ENCODE measurements around the gene UBA52. TPM values are rescaled to one million over a fixed set of nuclear protein-coding genes. Genes with fewer than 3 reads are reported as not detected.
"Not testable (repeated sequence)": the region's sequence is repeated elsewhere in the genome, so short reads cannot be mapped to it uniquely, and the experiment has no call there.

UBA52 gene
- 1,216 TPM for polyA plus RNA-seq (2013, experiment 1 of 2)
- polyA plus RNA-seq (2013, experiment 2 of 2): 1,283 TPM

- no peaks in the 10 kb centered on the region for H3K9me3 ChIP-seq (ENCODE audit: insufficient read depth, low read depth, low read length)
- H3K4me3 ChIP-seq (ENCODE audit: low read length): peak within 1 kb of the TSS; percentile 95
- H3K27me3 ChIP-seq (ENCODE audit: insufficient read depth, low read length): no peaks in the 10 kb centered on the region
- peaks cover 8% of the 10 kb centered on the region; the same call in 1 of the 2 replicates for H3K4me1 ChIP-seq (ENCODE audit: insufficient read depth, low read length)
- peak within 1 kb of the TSS; percentile 96 for H3K9ac ChIP-seq (ENCODE audit: low read depth, low read length)
- peaks cover 73% of the 10 kb centered on the region for H3K36me3 ChIP-seq (ENCODE audit: insufficient read depth, low read length)
- WGBS: under 1% methylated on average over 75 of the region's 75 CpGs
- peak within 1 kb of the TSS; percentile 87 for H3K27ac ChIP-seq (ENCODE audit: low read depth, low read length)
Observed at GRCh38 chr19:18571564-18572344, at the start of gene UBA52. UBA52 (plus strand) TSS chr19:18571857; CDS start chr19:18573301, 1,444 bp downstream.

GRCh38 chr19:18522124-18522861, 49.4 kb upstream of the UBA52 start:
- H3K27me3 ChIP-seq (ENCODE audit: insufficient read depth, low read length): no peaks in the 10 kb centered on the region
- H3K4me1 ChIP-seq (ENCODE audit: insufficient read depth, low read length): peaks cover 5% of the 10 kb centered on the region
- 0 out of 2 replicates have a peak overlapping the region, but pooled peaks have one; percentile 52 for H3K27ac ChIP-seq (ENCODE audit: low read depth, low read length)
- H3K9ac ChIP-seq (ENCODE audit: low read depth, low read length): peak overlapping the region; percentile 54
- H3K4me3 ChIP-seq (ENCODE audit: low read length): peak overlapping the region; percentile 100
- WGBS: under 1% methylated on average over 50 of the region's 51 CpGs
- no peaks in the 10 kb centered on the region for H3K9me3 ChIP-seq (ENCODE audit: insufficient read depth, low read depth, low read length)
- H3K36me3 ChIP-seq (ENCODE audit: insufficient read depth, low read length): no peaks in the 10 kb centered on the region

- H3K27me3 ChIP-seq (ENCODE audit: insufficient read depth, low read length); H3K9me3 ChIP-seq (ENCODE audit: insufficient read depth, low read depth, low read length); H3K36me3 ChIP-seq (ENCODE audit: insufficient read depth, low read length); H3K27ac ChIP-seq (ENCODE audit: low read depth, low read length); H3K4me1 ChIP-seq (ENCODE audit: insufficient read depth, low read length): not testable (repeated sequence)
- Histone ChIP-seq H3K4me3 (ENCODE audit: low read length) (peak overlapping the region; percentile 36), H3K9ac (ENCODE audit: low read depth, low read length) (peak overlapping the region; percentile 54; the same call in 1 of the 2 replicates)
- WGBS: 86% methylated on average over 19 of the region's 19 CpGs
Observed at GRCh38 chr19:18522862-18523440, 48.7 kb upstream of the UBA52 start.

GRCh38 chr19:18523841-18524240, 47.8 kb upstream of the UBA52 start:
- no peak overlapping the region for H3K4me3 ChIP-seq (ENCODE audit: low read length)
- peaks cover 5% of the 10 kb centered on the region for H3K4me1 ChIP-seq (ENCODE audit: insufficient read depth, low read length)
- no peaks in the 10 kb centered on the region for H3K9me3 ChIP-seq (ENCODE audit: insufficient read depth, low read depth, low read length)
- no peak overlapping the region for H3K9ac ChIP-seq (ENCODE audit: low read depth, low read length)
- H3K27me3 ChIP-seq (ENCODE audit: insufficient read depth, low read length): no peaks in the 10 kb centered on the region
- no peaks in the 10 kb centered on the region for H3K36me3 ChIP-seq (ENCODE audit: insufficient read depth, low read length)
- WGBS: 80% methylated on average over 9 of the region's 9 CpGs
- no peak overlapping the region; the same call in 1 of the 2 replicates for H3K27ac ChIP-seq (ENCODE audit: low read depth, low read length)

GRCh38 chr19:18526316-18526715, 45.3 kb upstream of the UBA52 start:
- no peak overlapping the region for H3K27ac ChIP-seq (ENCODE audit: low read depth, low read length)
- no peaks in the 10 kb centered on the region for H3K27me3 ChIP-seq (ENCODE audit: insufficient read depth, low read length)
- H3K9ac ChIP-seq (ENCODE audit: low read depth, low read length): no peak overlapping the region
- H3K36me3 ChIP-seq (ENCODE audit: insufficient read depth, low read length): peaks cover 3% of the 10 kb centered on the region
- H3K4me3 ChIP-seq (ENCODE audit: low read length): no peak overlapping the region
- H3K4me1 ChIP-seq (ENCODE audit: insufficient read depth, low read length): no peaks in the 10 kb centered on the region
- WGBS: 91% methylated on average over 9 of the region's 9 CpGs
- no peaks in the 10 kb centered on the region for H3K9me3 ChIP-seq (ENCODE audit: insufficient read depth, low read depth, low read length)

- no peak overlapping the region for H3K9ac ChIP-seq (ENCODE audit: low read depth, low read length)
- H3K36me3 ChIP-seq (ENCODE audit: insufficient read depth, low read length): peaks cover 24% of the 10 kb centered on the region
- H3K27ac ChIP-seq (ENCODE audit: low read depth, low read length): no peak overlapping the region
- 89% methylated on average over 7 of the region's 7 CpGs for WGBS
- H3K4me3 ChIP-seq (ENCODE audit: low read length): no peak overlapping the region
- no peaks in the 10 kb centered on the region for H3K9me3 ChIP-seq (ENCODE audit: insufficient read depth, low read depth, low read length)
- H3K4me1 ChIP-seq (ENCODE audit: insufficient read depth, low read length): no peaks in the 10 kb centered on the region
- no peaks in the 10 kb centered on the region for H3K27me3 ChIP-seq (ENCODE audit: insufficient read depth, low read length)
Observed at GRCh38 chr19:18529782-18530181, 41.9 kb upstream of the UBA52 start.

GRCh38 chr19:18531485-18531884, 40.2 kb upstream of the UBA52 start:
- H3K27ac ChIP-seq (ENCODE audit: low read depth, low read length): no peak overlapping the region
- H3K4me3 ChIP-seq (ENCODE audit: low read length): no peak overlapping the region
- peaks cover 40% of the 10 kb centered on the region for H3K36me3 ChIP-seq (ENCODE audit: insufficient read depth, low read length)
- WGBS: 95% methylated on average over 9 of the region's 9 CpGs
- no peak overlapping the region for H3K9ac ChIP-seq (ENCODE audit: low read depth, low read length)
- no peaks in the 10 kb centered on the region for H3K27me3 ChIP-seq (ENCODE audit: insufficient read depth, low read length)
- H3K9me3 ChIP-seq (ENCODE audit: insufficient read depth, low read depth, low read length): no peaks in the 10 kb centered on the region
- H3K4me1 ChIP-seq (ENCODE audit: insufficient read depth, low read length): no peaks in the 10 kb centered on the region

- Histone ChIP-seq H3K27me3 (ENCODE audit: insufficient read depth, low read length) (no peaks in the 10 kb centered on the region), H3K36me3 (ENCODE audit: insufficient read depth, low read length) (peaks cover 49% of the 10 kb centered on the region), H3K4me1 (ENCODE audit: insufficient read depth, low read length) (no peaks in the 10 kb centered on the region), H3K9ac (ENCODE audit: low read depth, low read length) (no peak overlapping the region), H3K9me3 (ENCODE audit: insufficient read depth, low read depth, low read length) (no peaks in the 10 kb centered on the region), H3K27ac (ENCODE audit: low read depth, low read length) (no peak overlapping the region), H3K4me3 (ENCODE audit: low read length) (no peak overlapping the region)
- WGBS: 96% methylated on average over 22 of the region's 22 CpGs
Observed at GRCh38 chr19:18532168-18532890, 39.3 kb upstream of the UBA52 start.

- H3K9me3 ChIP-seq (ENCODE audit: insufficient read depth, low read depth, low read length): no peaks in the 10 kb centered on the region
- 92% methylated on average over 4 of the region's 4 CpGs for WGBS
- H3K27ac ChIP-seq (ENCODE audit: low read depth, low read length): no peak overlapping the region
- no peak overlapping the region for H3K9ac ChIP-seq (ENCODE audit: low read depth, low read length)
- H3K4me3 ChIP-seq (ENCODE audit: low read length): no peak overlapping the region
- no peaks in the 10 kb centered on the region for H3K27me3 ChIP-seq (ENCODE audit: insufficient read depth, low read length)
- H3K36me3 ChIP-seq (ENCODE audit: insufficient read depth, low read length): peaks cover 56% of the 10 kb centered on the region
- H3K4me1 ChIP-seq (ENCODE audit: insufficient read depth, low read length): no peaks in the 10 kb centered on the region
Observed at GRCh38 chr19:18533058-18533457, 38.6 kb upstream of the UBA52 start.

- peaks cover 79% of the 10 kb centered on the region for H3K36me3 ChIP-seq (ENCODE audit: insufficient read depth, low read length)
- H3K4me3 ChIP-seq (ENCODE audit: low read length): no peak overlapping the region
- no peaks in the 10 kb centered on the region for H3K27me3 ChIP-seq (ENCODE audit: insufficient read depth, low read length)
- no peaks in the 10 kb centered on the region for H3K9me3 ChIP-seq (ENCODE audit: insufficient read depth, low read depth, low read length)
- no peaks in the 10 kb centered on the region for H3K4me1 ChIP-seq (ENCODE audit: insufficient read depth, low read length)
- H3K27ac ChIP-seq (ENCODE audit: low read depth, low read length): no peak overlapping the region
- H3K9ac ChIP-seq (ENCODE audit: low read depth, low read length): no peak overlapping the region
- WGBS: 95% methylated on average over 10 of the region's 10 CpGs
Observed at GRCh38 chr19:18536475-18536874, 35.2 kb upstream of the UBA52 start.
